HCT116 (cell line): ENCODE measurements around the gene LYPD8.

ENCODE experiments used
- POLR2AphosphoS5 ChIP-seq: IDR thresholded peaks from 2 replicates; pipeline ENCODE4 v1.6.1; 2011; ENCODE audit warnings: mild to moderate bottlenecking, low read depth, low read length, moderate library complexity
- SP1 ChIP-seq: IDR thresholded peaks from 2 replicates; pipeline ENCODE4 v1.6.1; 2012; ENCODE audit warnings: low read depth
- TF ChIP-seq, protein P1 (sequence below), 3 experiments: fragments of 200-600 bp in 1 of 3; sonication (generic) in 1 of 3; IDR thresholded peaks in 2 of 3; conservative IDR thresholded peaks in 1 of 3; 2 replicates each; pipeline ENCODE4 v1.5.1; 2012 to 2017; ENCODE audit warnings: low read depth in 2 of 3, low read length in 2 of 3, antibody characterized with exemption in 1 of 3, borderline replicate concordance in 1 of 3, control low read depth in 1 of 3, mild to moderate bottlenecking in 1 of 3, mixed read lengths in 1 of 3, mixed run types in 1 of 3, moderate library complexity in 1 of 3; ENCODE audit not compliant: insufficient read depth in 1 of 3
- TF ChIP-seq, protein P2 (sequence below): IDR thresholded peaks from 2 replicates; pipeline ENCODE4 v1.6.1; 2012

DNA sequence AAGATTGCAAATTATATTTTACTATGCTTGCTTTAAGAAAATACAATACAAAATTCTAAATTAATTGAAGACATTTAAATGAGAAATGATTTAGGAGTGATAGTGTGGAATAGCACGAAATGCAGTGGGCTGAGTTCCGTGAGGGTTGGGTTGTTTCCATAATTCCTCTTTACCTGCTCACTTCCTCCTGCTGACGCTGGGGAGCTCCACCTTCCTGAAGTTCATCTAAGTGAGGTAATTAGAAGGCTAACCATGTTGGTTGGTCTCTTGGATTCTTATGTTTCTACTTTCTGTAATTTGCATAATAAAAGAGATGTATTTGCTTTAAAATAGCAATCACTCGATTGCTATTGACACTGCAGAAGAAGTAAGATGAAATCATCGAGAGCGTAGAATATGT lies 57.7 kb downstream of the LYPD8 start:
- TF ChIP-seq, protein P1, sequence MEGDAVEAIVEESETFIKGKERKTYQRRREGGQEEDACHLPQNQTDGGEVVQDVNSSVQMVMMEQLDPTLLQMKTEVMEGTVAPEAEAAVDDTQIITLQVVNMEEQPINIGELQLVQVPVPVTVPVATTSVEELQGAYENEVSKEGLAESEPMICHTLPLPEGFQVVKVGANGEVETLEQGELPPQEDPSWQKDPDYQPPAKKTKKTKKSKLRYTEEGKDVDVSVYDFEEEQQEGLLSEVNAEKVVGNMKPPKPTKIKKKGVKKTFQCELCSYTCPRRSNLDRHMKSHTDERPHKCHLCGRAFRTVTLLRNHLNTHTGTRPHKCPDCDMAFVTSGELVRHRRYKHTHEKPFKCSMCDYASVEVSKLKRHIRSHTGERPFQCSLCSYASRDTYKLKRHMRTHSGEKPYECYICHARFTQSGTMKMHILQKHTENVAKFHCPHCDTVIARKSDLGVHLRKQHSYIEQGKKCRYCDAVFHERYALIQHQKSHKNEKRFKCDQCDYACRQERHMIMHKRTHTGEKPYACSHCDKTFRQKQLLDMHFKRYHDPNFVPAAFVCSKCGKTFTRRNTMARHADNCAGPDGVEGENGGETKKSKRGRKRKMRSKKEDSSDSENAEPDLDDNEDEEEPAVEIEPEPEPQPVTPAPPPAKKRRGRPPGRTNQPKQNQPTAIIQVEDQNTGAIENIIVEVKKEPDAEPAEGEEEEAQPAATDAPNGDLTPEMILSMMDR (IDR thresholded peaks at IDR 0.05 in 2 of 3, conservative IDR thresholded peaks at IDR 0.05 in 1 of 3; ENCODE audit: borderline replicate concordance in 1 of 3, insufficient read depth in 1 of 3, low read depth in 2 of 3, low read length in 2 of 3), result no peak
- TF ChIP-seq POLR2AphosphoS5 (no peak), SP1 (no peak)
- TF ChIP-seq, protein P2, sequence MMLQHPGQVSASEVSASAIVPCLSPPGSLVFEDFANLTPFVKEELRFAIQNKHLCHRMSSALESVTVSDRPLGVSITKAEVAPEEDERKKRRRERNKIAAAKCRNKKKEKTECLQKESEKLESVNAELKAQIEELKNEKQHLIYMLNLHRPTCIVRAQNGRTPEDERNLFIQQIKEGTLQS, result no peak
